Measurements from ENCODE around the gene SLC11A1.

GRCh38 chr2:218393750-218394290, 11.7 kb downstream of the SLC11A1 start:
- no peak for TF ChIP-seq SUZ12 (IDR thresholded peaks at IDR 0.05; ENCODE audit: extremely low read depth, insufficient read depth, insufficient read length)
- TF ChIP-seq ZNF274 (IDR thresholded peaks at IDR 0.05; ENCODE audit: low read depth, low read length): no peak
- no peak for TF ChIP-seq YY1 (IDR thresholded peaks at IDR 0.05; ENCODE audit: insufficient read depth, insufficient read length)
